Posterior cingulate gyrus (tissue), 11 donors: ENCODE measurements around the gene MYBPC2.
A peak's percentile ranks its signal among the peaks of the same experiment; 100 is the strongest.
"Not testable (repeated sequence)": the region's sequence is repeated elsewhere in the genome, so short reads cannot be mapped to it uniquely, and the experiment has no call there.

ENCODE experiments used
- DNase-seq, 10 donors: peaks; one replicate each; pipeline versions ENCODE4 v3.0.0 to v3.0.0-alpha.2; 2020 to 2021; ENCODE audit warnings: mixed read lengths in 3 of 10
- intact Hi-C: fragments of 100-400 bp; cut with DNase I; formaldehyde crosslinking; loops from one replicate; pipeline ENCODE4 v1.15.1; 2023

MYBPC2 gene

DNA sequence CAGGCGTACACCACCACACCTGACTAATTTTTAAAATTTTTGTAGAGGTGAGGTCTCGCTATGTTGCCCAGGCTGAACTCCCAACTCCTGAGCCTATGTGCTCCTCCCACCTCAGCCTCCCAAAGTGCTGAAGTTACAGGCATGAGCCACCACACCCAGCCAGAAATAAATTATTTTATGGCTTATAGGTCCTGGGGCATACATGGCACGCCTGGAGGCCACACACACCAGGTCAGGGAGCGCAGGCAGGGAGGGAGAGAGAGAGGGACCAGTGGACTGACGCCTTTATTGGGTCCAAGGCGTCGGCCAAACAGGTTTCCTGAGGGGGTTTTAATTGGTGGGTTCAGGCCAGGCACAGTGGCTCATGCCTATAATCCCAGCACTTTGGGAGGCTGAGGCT lies 7.1 kb upstream of the MYBPC2 start:
- intact Hi-C loops, result no loop called here
- DNase-seq, result no peak

DNA sequence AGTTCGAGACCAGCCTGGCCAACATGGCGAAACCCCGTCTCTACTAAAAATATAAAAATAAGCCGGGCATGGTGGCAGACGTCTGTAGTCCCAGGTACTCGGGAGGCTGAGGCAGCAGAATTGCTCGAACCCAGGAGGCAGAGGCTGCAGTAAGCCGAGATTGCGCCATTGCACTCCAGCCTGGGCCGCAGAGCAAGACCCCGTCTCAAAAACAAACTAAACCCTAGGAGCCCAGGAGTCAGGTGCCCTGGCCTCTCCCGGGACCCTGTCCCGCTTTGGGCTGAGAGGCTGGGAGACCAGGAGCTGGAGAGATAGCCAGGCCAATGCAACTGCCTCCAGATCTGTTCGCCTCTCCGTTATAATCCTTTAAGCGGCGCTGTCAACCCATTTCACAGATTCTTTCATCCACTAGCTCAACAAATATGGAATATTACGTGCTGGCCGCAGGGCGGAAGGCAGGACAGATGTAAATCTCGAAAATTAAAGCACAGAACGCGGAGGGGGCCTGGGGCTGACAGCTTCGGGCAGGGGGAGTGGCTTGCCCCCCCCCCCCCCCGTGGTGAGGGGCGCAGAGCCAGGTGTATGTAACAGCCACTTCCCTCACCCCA lies 5.3 kb upstream of the MYBPC2 start:
- DNase-seq, result no peak

DNA sequence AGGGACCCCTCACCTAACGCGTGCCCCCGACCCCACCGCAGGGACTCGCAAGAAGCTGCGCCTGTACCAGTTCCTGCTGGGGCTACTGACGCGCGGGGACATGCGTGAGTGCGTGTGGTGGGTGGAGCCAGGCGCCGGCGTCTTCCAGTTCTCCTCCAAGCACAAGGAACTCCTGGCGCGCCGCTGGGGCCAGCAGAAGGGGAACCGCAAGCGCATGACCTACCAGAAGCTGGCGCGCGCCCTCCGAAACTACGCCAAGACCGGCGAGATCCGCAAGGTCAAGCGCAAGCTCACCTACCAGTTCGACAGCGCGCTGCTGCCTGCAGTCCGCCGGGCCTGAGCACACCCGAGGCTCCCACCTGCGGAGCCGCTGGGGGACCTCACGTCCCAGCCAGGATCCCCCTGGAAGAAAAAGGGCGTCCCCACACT lies 4.7 kb upstream of the MYBPC2 start:
- peak; percentile 55 to 97 (median 80) for DNase-seq
- intact Hi-C loops, result no loop called here

More for the DNA sequence above, 5.3 kb upstream of the MYBPC2 start:
- intact Hi-C loops, result no loop called here

DNA sequence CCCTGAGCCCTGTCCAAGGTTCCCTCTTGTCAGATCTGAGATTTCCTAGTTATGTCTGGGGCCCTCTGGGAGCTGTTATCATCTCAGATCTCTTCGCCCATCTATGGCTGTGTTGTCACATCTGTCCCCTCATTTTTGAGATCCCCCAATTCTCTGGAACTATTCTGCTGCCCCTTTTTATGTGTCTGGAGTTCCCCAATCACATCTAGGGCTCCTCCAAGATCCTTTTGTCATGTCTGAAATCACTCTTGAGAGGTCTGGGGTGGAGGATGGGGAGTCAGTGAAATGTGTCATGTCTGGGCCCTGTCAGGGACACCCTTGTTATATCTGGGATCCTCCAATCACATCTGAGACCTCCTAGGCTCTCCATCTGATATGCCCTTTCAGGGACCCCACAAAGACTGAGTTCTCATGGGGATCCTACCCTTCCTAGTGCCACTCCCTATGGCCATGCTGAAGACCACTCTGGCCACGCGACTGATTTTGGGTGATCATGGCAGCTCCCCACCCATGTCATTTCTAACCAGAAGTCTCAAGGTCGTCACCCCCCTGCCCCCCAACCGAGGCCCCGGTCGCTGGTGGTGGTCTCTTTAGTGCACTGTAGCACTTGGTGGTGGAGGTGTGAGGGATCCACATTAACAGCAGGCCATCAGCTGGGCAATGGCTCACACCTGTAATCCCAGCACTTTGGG lies 3.8 kb upstream of the MYBPC2 start:
- intact Hi-C loops, result no loop called here
- DNase-seq, result peak in 1 of 10 donors; percentile 41

DNA sequence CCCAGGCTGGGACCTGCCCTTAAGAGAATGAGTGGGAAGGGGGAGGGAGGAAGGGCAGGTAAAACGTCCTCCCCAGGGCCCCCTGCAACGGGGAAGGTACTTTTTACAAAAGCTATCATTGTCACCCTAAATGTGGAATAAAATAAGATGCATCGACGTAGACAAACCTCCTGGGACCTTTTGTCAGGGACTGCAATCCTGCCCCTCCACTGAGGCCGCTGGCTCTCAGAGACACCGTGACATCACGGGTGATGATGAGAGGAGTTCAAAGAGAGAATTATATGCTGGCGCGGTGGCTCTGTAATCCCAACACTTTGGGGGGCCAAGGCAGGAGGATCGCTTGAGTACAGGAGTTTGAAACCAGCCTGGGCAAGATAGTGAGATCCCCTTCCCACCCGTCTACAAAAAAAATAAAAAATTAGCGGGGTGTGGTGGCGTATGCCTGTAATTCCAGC lies 1.8 kb upstream of the MYBPC2 start:
- DNase-seq, result no peak
- intact Hi-C loops, result no loop called here

DNA sequence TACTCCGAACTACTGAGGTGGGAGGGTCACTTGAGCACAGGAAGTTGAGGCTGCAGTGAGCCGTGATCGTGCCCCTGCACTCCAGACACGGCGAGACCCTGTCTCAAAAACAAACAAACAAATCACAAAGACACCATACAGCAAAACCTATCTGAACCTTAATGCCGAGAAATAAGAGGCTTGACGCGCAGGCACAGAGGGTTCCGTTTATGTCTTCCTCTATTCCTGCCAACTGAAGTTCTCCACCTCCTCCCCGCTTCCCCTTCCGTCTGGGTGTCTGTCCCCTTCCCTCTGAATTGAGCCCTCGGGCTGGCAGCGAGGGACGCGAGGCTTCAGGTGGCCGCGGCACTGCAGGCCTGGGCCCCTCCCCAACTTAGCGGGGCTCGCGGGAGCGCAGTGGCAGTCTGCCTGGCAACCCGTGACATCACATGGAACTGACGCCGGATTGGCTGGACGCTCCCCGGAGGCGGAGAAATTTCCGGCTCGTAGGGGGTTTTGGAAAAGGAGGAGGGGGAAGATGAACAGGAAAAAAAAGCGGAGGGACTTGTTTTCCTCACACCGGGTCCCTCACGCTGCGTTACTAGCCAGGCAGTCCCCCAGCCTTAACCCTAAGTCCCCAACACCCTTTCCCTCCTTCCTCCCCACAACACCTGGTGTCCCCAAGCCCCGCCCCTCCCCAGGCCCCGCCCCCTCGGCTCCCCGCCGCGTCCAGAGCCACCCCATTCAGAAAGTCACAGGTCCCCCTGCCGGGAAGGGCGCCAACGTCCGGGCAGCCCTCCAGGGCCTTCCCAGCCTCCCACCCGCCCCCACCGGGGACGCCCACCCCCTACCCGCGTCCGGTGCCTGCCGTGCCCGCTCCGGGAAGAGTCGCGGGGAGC lies 1.1 kb upstream of the MYBPC2 start:
- intact Hi-C loops, result no loop called here
- peak; percentile 71 to 98 (median 89) for DNase-seq

DNA sequence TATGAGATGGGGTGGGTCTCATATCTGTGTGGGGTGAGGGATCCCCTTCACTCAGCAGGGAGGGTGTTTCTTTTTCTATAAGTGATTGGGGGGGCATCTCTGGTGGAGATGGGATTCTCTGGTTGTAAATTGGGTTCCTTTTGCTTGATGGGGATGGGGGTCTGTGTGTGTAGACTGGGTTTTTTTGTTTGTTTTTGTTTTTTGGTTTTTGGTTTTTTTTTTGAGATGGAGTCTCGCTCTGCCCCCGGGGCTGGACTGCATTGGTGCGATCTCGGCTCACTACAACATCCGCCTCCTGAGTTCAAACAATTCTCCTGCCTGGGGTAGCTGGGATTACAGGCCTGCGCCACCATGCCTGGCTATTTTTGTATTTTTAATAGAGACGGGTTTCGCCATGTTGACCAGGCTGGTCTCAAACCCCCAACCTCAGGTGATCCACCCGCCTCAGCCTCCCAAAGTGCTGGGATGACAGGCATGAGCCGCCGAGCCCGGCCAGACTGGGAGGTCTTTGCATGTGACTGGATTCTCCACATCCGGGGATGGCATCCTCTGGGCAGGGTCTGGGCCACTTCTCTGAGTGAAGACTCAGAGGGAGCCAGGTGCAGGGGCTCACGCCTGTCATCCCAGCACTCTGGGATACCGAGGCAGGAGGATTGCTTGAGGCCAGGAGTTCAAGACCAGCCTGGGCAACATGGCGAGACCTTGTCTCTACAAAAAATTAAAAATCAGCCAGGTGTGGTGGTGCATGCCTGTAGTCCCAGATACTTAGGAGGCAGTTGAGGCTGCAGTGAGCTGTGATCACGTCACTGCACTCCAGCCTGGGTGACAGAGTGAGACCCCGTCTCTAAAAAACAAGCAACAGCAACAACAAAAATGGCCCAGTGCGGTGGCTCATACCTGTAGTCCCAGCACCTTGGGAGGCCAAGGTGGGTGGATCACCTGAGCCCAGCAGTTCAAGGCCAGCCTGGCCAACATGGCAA lies 799 bp downstream of the MYBPC2 start:
- intact Hi-C loops, result no loop called here
- peak in 1 of 10 donors; percentile 57 for DNase-seq

DNA sequence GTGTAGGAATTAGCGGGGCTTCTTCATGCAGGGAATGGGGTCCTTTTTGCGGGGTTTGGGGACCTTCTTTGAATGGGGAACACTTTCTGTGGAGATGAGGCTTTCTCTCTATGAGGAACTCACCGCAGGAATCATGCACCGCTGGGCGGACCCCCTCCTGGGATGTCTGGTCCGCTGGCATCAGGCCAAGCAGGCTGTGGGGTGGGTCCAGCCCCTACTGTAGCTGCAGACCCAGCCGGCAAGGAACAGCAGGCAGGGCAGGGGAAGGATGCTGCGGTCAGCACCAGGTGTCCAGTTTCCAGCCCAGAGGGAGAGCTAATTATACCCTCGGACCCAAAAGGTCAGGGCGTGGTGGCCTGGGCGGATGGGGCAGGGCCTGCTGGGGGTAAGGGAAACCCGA lies 1.8 kb downstream of the MYBPC2 start:
- peak in 1 of 10 donors; percentile 66 for DNase-seq
- intact Hi-C loops, result no loop called here

DNA sequence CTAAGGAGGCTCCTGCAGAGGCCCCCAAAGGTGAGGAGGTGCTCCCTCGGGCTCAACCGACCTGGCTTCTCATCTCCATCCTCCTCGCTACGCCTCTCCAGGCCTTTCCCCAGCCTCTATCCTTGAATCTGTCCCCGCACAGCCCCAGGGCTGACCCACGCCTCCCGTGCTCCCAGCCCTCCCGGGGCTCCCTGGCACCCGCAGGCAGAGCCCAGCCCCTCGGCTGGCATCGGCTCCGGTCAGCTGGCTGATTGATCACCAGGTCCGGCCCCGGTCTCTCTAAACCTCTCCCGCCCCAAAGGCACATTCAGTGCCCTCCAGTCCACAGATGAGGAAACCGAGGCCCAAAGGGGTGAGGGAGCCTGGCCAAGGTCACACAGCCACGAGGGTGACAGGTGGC lies 2.5 kb downstream of the MYBPC2 start:
- intact Hi-C loops, result no loop called here
- peak in 1 of 10 donors; percentile 32 for DNase-seq

DNA sequence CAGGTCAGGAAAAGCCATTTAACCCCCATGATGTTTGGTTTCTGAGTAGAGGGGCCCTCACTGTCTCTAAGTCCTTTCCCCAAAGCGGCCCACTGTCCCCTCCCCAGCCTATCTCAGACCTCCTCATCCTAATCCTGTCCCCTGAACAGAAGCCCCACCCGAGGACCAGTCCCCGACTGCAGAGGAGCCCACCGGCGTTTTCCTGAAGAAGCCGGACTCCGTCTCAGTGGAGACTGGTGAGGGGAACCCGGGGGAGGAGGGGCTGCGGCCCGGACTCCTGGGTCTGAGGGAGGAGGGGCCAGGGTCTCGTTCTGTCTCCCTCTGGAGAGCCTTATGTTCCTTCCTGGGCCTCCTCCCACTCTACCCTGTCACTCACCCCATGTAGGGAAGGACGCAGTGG lies 2.9 kb downstream of the MYBPC2 start:
- intact Hi-C loops, result no loop called here
- DNase-seq, result no peak

DNA sequence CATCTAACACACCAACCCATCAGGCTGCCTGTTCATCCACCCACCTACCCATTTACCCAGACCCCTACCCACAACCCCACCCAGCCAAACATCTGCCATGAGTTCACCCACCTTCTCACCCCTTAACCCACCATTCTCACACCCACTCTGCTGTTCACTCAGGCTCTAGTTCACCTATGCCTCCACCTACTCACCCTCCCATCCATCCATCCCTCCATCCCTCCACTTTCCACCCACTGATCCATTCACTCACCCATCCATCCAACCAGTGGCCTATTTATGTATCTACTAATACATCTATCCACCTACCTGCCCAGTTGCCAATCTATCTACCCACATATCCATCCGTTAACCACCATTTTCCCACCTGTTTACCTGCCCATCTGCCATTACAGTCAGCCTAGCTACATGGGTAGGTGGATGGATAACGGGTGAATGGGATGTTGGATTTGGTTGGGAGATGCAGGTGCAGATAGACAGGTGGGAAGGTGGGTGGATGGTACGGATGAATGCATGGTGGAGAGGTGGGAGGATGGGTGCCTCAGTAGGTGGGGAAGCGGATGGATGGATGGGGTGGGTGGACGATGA lies 5.3 kb downstream of the MYBPC2 start:
- DNase-seq, result no peak
- intact Hi-C loops, result no loop called here

DNA sequence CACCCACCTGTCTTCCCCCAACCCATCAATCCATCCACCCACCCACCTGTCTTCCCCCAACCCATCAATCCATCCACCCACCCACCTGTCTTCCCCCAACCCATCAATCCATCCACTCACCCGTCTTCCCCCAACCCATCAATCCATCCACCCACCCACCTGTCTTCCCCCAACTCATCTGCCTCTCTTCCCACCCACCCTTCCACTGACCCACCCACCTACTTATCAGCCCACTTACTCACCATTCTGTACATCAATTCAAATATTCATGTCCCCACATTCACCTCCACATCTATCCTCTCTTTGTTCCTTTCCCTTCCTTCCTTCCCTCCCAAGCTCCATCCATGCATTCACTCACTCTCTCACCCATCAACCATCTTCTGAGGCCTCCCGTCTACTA lies 6.4 kb downstream of the MYBPC2 start:
- DNase-seq, intact Hi-C loops: not testable (repeated sequence)

DNA sequence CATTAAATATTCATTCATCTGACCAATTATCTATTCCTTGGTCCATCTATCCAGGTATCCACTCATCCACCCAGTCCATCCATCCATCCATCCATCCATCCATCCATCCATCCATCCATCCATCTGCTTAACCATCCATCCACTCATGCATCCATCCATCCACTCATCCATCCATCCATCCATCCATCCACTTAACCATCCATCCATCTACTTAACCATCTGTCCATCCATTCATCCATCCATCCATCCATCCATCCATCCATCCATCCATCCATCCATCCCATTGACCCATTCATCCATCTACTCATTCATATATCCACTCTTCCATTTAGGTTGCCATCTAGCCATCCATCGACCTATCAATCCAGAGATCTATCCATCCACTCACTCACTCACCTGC lies 11.4 kb downstream of the MYBPC2 start:
- DNase-seq, result no peak
- intact Hi-C loops, result no loop called here

DNA sequence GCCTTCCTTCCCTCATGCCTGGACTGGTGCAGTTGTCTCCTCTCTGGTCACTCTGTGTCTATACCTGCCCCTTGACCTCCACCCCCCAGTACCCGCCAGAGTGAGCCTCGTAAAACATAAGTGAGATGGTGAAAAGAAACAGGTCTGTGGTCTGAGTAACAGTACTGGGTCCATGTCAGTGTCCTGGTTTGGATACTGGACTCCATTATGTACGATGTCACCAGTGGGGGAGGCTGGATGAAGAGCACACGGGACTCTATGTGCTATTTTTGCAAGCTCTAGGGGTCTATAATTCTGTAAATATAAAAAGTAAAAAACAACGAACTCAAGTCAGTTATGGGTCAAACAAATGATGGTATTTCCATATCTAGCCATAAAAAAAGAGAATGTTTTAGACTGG lies 14.4 kb downstream of the MYBPC2 start:
- DNase-seq, result no peak
- intact Hi-C loops, result no loop called here

DNA sequence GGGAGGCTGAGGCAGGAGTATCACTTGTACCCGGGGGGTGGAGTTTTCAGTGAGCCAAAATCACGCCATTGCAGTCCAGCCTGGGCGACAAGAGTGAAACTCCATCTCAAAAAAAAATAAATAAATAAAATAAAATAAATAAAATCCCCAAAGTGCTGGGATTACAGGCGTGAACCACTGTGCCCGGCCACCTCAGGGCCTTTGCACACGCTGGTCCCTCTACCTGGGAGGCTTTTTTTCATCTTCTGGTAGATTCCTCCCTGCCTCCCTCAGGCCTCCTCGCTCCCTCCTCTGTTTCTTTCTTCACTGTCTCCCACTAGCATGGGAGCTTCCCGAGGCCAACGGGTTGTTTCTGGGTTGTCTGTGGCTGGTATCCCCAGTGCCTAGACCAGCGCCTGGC lies 15.1 kb downstream of the MYBPC2 start:
- peak in 1 of 10 donors; percentile 43 for DNase-seq
- intact Hi-C loops, result no loop called here

DNA sequence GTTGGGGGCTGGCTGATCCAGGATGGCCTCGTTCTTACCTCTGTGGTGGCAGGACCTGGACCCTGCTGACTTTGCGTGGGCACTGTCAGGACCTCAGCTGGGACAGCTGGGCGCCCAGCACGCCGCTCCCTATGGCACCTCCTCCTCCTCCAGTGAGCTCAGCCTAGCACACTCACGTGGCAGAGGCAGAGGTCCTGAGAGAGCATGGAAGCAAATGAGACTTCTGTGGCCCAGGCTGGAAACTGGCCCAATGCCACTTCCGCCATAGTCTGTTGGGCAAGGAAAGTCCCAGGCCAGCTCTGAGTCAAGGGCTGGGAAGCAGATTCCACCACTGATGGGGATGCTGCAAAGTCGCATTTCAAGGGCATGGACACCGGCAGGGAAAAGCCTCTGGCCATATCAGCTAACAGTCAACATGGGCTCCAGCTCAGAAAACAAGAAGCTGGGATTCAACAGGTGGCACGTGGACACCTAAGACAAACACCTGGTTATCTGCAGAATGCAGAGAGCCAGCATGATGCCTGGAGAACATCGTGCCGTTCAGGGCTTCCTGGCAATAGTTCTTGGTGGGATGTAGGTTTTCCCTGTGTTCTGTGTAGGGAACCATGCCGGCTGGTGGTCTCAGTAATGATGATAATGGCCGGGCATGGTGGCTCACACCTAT lies 16.7 kb downstream of the MYBPC2 start:
- intact Hi-C loops, result no loop called here
- DNase-seq, result peak in 2 of 10 donors; percentile 48 to 52

DNA sequence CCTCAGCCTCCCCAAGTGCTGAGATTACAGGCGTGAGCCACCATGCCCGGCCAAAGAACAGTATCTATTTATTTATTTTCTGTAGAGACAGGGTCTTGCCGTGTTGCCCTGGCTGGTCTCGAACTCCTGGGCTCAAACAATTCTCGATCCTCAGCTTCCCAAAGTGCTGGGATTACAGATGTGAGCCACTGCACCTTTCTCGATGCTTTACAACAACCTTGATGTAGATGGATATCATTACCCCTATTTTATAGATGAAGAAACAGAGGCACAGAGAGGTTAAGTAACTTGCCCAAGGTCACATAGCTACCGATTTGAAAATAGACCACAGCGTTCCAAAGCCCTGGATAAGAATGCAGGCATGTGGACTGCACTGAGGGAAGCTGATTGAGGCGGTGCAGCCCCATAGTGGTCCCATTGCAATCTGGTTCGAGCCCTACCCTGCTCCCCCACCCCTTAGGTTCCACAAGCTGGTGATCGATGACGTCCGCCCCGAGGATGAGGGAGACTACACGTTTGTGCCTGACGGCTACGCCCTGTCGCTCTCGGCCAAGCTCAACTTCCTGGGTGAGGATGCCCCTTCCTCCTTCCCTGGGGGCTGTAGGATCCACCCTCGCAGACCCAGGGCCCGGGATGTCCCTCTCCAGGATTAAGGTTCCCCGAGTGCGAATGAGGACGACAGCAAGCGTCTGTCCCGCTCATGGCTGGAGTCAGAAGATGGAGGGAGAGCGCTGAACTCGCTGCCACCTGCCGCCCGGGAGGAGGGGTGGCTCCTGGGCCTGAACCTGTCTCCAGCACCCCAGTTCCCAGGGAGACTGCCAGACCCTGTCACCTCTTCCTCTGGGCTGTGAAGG lies 17.9 kb downstream of the MYBPC2 start:
- peak in 2 of 10 donors; percentile 45 to 55 for DNase-seq
- intact Hi-C loops, result no loop called here

DNA sequence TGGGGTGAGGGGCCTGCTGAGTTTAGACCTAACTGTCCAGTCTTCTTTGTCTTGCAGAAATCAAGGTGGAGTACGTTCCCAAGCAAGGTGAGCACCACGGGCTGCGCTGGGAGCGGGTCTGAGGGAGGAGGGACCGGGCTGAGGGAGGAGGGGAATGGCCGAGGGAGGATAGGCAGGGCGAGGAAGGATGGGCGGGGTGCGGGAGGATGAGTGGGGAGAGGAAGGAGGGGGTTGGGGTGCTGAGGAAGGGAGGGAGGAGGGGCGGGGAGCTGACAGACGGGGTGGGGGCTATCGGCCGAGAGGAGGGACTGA lies 18.5 kb downstream of the MYBPC2 start:
- intact Hi-C loops, result no loop called here
- peak in 2 of 10 donors; percentile 37 to 72 for DNase-seq
